Gastroesophageal sphincter (tissue), 4 donors: ENCODE data around the gene ARID5B. TPM values are rescaled to one million over a fixed set of nuclear protein-coding genes. Genes with fewer than 3 reads are reported as not detected.

ENCODE experiments used
- ATAC-seq: fragments of 150-250 bp; one replicate; pipeline ENCODE4 v1.9.1; 2016; ENCODE audit warnings: mild to moderate bottlenecking, moderate library complexity
- H3K27ac ChIP-seq, 4 donors: fragments of 200-600 bp; sonication (generic) in 3 of 4; 1 replicate in 3 of 4; 2 replicates in 1 of 4; pipeline ENCODE4 v1.5.1; 2016 to 2019
- H3K27me3 ChIP-seq: fragments of 200-600 bp; sonication (generic); one replicate; pipeline ENCODE4 v1.5.1; 2019
- H3K36me3 ChIP-seq, 2 donors: fragments of 200-600 bp; sonication (generic); one replicate each; pipeline ENCODE4 v1.5.1; 2019; ENCODE audit warnings: control low read depth in 1 of 2
- H3K4me1 ChIP-seq, 3 donors: fragments of 200-600 bp; sonication (generic); 1 replicate in 2 of 3; 2 replicates in 1 of 3; pipeline ENCODE4 v1.5.1; 2016 to 2019; ENCODE audit warnings: control low read depth in 2 of 3
- H3K4me3 ChIP-seq, 2 donors: fragments of 200-600 bp; sonication (generic); one replicate each; pipeline ENCODE4 v1.5.1; 2019; ENCODE audit warnings: mild to moderate bottlenecking in 1 of 2, moderate library complexity in 1 of 2
- H3K9me3 ChIP-seq, 3 donors: fragments of 200-600 bp; sonication (generic); one replicate each; pipeline ENCODE4 v1.5.1; 2017 to 2019; ENCODE audit warnings: control low read depth in 2 of 3
- EP300 ChIP-seq: sonication (generic); formaldehyde crosslinking; IDR thresholded peaks from one replicate; pipeline ENCODE4 v1.6.1; 2017; ENCODE audit warnings: antibody characterized with exemption, mild to moderate bottlenecking
- POLR2A ChIP-seq, 2 donors: fragments of 450-650 bp; IDR thresholded peaks; one replicate each; pipeline ENCODE4 v1.6.1; 2017; ENCODE audit warnings: antibody characterized with exemption in 2 of 2, mild to moderate bottlenecking in 2 of 2, moderate library complexity in 1 of 2
- POLR2AphosphoS5 ChIP-seq: sonication (generic); formaldehyde crosslinking; IDR thresholded peaks from one replicate; pipeline ENCODE4 v1.6.1; 2017; ENCODE audit warnings: antibody characterized with exemption
- WGBS, 2 donors: methylation state at CpG; one replicate each; pipeline ENCODE4 v1.1.5; 2018; ENCODE audit warnings: low coverage in 1 of 2; 5-methylcytosine and 5-hydroxymethylcytosine counted together
- total RNA-seq, 4 donors: library from RNA; depleted of rRNA; stranded (reverse); fragments of >200 nt; gene quantifications; one replicate each; pipeline ENCODE4 v1.1.0, GENCODE V29; 2016
- TF ChIP-seq, protein P1 (sequence below), 4 experiments: fragments of 200-600 bp in 2 of 4; fragments of 450-650 bp in 2 of 4; sonication (generic) in 1 of 4; IDR thresholded peaks; one replicate each; pipeline ENCODE4 v1.5.1; 2017 to 2019; ENCODE audit warnings: antibody characterized with exemption in 4 of 4, mild to moderate bottlenecking in 2 of 4, moderate library complexity in 2 of 4

ARID5B gene
- total RNA-seq, 4 donors from 2014 or later = 34.7 to 81.4 (median 62.5) TPM

DNA sequence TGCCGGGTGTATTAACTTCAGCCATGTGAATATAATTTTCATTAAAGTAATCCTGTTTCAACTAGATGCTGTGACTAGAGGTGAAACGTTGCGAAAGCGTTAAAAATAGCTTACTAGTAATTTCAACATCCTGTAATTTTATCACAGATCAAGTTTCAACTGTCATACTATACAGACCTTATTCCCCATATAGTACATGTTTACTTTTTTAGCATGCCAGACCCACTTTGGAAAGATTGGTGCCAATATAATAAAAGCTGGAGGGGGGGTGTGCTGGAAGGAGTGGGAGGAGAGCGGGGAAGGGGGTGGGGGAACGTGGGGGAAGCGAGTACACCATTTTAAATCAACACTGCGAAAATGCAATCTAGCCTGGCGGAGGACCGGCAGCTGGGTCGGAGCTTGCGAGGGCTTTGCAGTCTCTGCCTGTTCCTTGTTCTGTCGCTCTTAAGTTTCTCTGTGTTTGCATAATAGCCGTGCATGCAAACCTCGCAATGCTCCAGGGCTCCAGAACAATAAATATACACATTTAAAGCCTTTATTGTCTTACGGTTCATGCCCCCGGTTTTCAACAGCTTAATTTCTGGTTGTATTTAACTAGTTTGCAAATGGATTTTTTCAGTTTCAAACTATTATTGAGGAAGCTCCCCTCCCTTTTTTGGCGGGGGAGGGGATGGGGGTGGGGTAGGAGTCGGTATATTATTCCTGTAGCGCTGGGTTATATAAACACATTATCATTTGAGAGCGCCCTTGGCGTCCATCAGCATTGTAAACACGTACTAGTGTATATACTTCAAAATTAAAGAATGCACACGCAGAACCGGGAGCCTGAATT is 1.3 kb upstream of the ARID5B start:
- peak overlapping the region; percentile 14 to 99 (median 85) for H3K27ac ChIP-seq
- WGBS, 2 donors = 0 to 2% methylated on average over 21 to 25 of the region's 25 CpGs
- peak; percentile 30 for ATAC-seq
- H3K4me1 ChIP-seq = peaks cover 8 to 46% (median 18%) of the 10 kb centered on the region in 3 donors
- H3K27me3 ChIP-seq = no peaks in the 10 kb centered on the region
- no peaks in the 10 kb centered on the region for H3K9me3 ChIP-seq
- no peak for TF ChIP-seq POLR2A (IDR thresholded peaks at IDR 0.05)
- TF ChIP-seq, protein P1, sequence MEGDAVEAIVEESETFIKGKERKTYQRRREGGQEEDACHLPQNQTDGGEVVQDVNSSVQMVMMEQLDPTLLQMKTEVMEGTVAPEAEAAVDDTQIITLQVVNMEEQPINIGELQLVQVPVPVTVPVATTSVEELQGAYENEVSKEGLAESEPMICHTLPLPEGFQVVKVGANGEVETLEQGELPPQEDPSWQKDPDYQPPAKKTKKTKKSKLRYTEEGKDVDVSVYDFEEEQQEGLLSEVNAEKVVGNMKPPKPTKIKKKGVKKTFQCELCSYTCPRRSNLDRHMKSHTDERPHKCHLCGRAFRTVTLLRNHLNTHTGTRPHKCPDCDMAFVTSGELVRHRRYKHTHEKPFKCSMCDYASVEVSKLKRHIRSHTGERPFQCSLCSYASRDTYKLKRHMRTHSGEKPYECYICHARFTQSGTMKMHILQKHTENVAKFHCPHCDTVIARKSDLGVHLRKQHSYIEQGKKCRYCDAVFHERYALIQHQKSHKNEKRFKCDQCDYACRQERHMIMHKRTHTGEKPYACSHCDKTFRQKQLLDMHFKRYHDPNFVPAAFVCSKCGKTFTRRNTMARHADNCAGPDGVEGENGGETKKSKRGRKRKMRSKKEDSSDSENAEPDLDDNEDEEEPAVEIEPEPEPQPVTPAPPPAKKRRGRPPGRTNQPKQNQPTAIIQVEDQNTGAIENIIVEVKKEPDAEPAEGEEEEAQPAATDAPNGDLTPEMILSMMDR (IDR thresholded peaks at IDR 0.05) = peak in 1 of 4 experiments; percentile 13
- H3K36me3 ChIP-seq = no peaks in the 10 kb centered on the region
- H3K4me3 ChIP-seq = peak overlapping the region; percentile 72 to 89

DNA sequence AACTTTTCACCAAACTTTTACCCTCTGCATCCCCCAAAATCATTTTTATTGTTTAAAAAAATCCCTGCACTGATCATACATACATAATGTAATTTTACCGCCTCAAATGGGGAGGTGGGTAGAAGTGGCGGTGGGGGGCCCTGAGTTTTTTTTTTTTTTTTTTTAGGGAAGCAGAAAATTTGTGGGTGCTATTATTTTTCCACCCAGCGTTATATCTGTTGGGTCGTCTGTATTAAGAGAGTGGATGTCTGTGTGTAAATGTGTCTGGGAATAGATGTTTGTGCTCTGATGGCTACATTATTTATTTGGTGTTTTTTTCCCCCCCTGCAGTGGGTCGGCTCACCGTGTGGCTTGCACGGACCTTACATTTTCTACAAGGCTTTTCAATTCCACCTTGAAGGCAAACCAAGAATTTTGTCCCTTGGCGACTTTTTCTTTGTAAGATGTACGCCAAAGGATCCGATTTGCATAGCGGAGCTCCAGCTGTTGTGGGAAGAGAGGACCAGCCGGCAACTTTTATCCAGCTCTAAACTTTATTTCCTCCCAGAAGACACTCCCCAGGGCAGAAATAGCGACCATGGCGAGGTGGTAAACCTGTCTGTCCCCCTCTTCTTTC is 438 bp downstream of the ARID5B start:
- no peaks in the 10 kb centered on the region for H3K9me3 ChIP-seq
- peak overlapping the region; percentile 95 to 99 (median 96) for H3K27ac ChIP-seq
- no peaks in the 10 kb centered on the region for H3K36me3 ChIP-seq
- WGBS, 2 donors = 0 to 2% methylated on average over 12 to 14 of the region's 14 CpGs
- no peak for TF ChIP-seq EP300
- TF ChIP-seq POLR2AphosphoS5 = no peak
- TF ChIP-seq, protein P1 (IDR thresholded peaks at IDR 0.05) = no peak
- no peak for TF ChIP-seq POLR2A (IDR thresholded peaks at IDR 0.05)
- H3K4me1 ChIP-seq = peaks cover 8 to 61% (median 18%) of the 10 kb centered on the region in 3 donors
- H3K4me3 ChIP-seq = peak overlapping the region; percentile 72 to 89
- no peaks in the 10 kb centered on the region for H3K27me3 ChIP-seq
- ATAC-seq = peak; percentile 2

DNA sequence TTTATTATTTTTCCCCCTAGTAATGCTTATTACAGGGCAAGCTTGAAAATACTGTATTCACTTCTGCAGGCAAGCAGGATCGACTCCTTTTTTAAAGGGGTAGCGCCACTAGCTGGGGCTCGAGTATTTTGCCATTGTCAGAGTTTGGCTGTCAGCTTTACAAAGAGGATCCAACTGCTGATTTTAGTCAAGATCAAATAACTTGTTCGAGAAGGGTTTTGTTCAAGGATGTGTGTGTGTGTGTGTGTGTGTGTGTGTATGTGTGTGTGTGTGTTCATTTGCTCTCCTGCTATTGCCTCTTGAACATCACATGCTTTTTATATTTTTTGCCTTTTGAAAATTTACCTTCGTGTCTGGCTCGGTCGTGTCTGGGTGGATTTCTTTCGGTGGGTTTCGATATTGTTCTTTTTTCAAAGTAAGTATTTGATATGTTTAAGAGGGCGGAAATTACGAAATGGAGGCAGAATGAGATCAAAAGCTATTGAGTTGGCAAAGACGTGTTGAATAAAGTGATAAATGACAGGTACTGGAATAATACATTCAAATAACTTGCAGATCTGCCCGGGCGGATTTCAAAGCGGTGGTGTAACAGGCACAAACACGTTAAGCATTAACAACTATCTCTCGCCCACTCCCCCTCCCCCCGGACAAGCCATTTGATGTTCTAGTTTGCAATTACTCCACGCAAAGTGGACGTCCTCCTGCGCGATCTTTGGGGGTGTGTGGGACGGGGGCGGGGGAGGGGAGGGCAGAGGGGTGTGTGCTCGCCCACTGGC is 1.1 kb downstream of the ARID5B start:
- Histone ChIP-seq H3K4me3 (peak overlapping the region; percentile 72 to 89), H3K4me1 (peaks cover 8 to 61% (median 12%) of the 10 kb centered on the region in 3 donors)
- TF ChIP-seq POLR2A (IDR thresholded peaks at IDR 0.05) = no peak
- no peak for TF ChIP-seq POLR2AphosphoS5
- TF ChIP-seq, protein P1 (IDR thresholded peaks at IDR 0.05) = peak in 1 of 4 experiments; percentile 48
- TF ChIP-seq EP300 = no peak

DNA sequence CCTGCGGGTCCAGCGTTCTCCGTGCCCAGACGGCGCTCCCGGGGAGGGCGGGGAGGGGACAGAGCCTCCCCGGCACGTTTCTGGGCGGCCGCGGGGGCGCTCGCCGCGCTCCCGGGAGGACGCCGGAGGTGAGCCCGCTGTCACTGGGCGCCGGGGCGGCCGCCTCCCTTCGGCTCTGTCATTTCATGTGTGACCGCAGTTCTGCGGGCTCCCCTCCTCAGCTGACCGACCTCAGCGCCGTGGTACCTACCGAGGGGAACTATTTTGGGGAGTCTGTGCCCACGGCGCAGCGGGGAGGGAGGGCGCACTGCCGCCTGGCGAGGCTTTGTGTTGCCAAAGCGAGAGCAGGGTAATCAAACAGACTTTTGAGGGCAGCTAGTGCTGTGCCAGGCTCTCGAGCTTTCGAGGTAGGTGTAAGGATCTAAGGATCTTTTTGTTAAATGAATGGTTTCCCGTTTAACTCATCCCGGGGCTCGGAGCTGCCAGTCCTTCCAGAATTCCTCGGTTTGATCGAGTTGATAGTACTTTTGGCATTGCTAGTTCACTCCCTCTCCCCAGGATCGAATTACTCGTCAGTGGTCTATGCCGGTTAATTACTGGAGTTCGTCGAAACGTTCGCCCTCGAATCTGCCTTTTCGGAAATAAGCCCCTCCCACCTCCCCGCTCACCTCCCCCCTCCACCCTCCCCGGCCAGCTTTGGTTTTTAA is 1.9 kb downstream of the ARID5B start:
- peak; percentile 46 for ATAC-seq
- no peaks in the 10 kb centered on the region for H3K27me3 ChIP-seq
- H3K36me3 ChIP-seq = no peaks in the 10 kb centered on the region
- H3K4me3 ChIP-seq = peak overlapping the region; percentile 72 to 89
- H3K4me1 ChIP-seq = peaks cover 8 to 55% (median 11%) of the 10 kb centered on the region in 3 donors
- H3K27ac ChIP-seq = peak overlapping the region; percentile 95 to 99 (median 96)
- 0 to 1% methylated on average over 11 to 16 of the region's 56 CpGs for WGBS, 2 donors
- no peaks in the 10 kb centered on the region for H3K9me3 ChIP-seq
- TF ChIP-seq POLR2AphosphoS5 (no peak), EP300 (no peak), POLR2A (IDR thresholded peaks at IDR 0.05) (peak; percentile 42 to 43)
- TF ChIP-seq, protein P1 (IDR thresholded peaks at IDR 0.05) = peak in 3 of 4 experiments; percentile 17 to 50 (median 26)

More for the DNA sequence above, 1.1 kb downstream of the ARID5B start:
- no peaks in the 10 kb centered on the region for H3K36me3 ChIP-seq
- H3K27ac ChIP-seq = peak overlapping the region; percentile 95 to 99 (median 96)
- 0 to 1% methylated on average over 12 to 17 of the region's 25 CpGs for WGBS, 2 donors
- no peaks in the 10 kb centered on the region for H3K27me3 ChIP-seq
- ATAC-seq = peak; percentile 28
- H3K9me3 ChIP-seq = no peaks in the 10 kb centered on the region
